IMR-90 (cell line): ENCODE data around the gene BCAS3. TPM values are rescaled to one million over a fixed set of nuclear protein-coding genes. Genes with fewer than 3 reads are reported as not detected.

Experiments used
- ATAC-seq: fragments of 200-7000 bp; cut with Tn5 transposase; 2 replicates; pipeline ENCODE4 v1.9.1; 2020; ENCODE audit warnings: low read depth, mild to moderate bottlenecking, moderate library complexity
- BruUV-seq: library from RNA; stranded (reverse); fragments of 400-500 nt; replicated peaks from 2 replicates; lab custom pipeline; 2021; lab: Mats Ljungman, UMichigan
- CTCF ChIA-PET: fragments of 300-600 bp; formaldehyde crosslinking; extraction: SDS; loops from one replicate; lab custom pipeline; 2021; ENCODE audit warnings: antibody characterized with exemption; lab: Yijun Ruan, JAX
- POLR2A ChIA-PET: fragments of 300-600 bp; sonication (Branson Sonifier 250); formaldehyde crosslinking; loops from one replicate; lab custom pipeline; 2022; ENCODE audit warnings: antibody characterized with exemption; ENCODE audit not compliant: unreplicated experiment; lab: Charles Lee
- DNase-seq: peaks from one replicate; pipeline ENCODE4 v3.0.0; 2013
- H2AFZ ChIP-seq: replicated peaks from 2 replicates; pipeline ENCODE3; 2013; ENCODE audit warnings: low read length, mild to moderate bottlenecking; ENCODE audit not compliant: poor library complexity
- H2AK5ac ChIP-seq: 2 replicates; pipeline ENCODE4 v1.6.1; 2013; ENCODE audit warnings: low read depth, low read length, inconsistent platforms
- H2AK9ac ChIP-seq: replicated peaks from 2 replicates; pipeline ENCODE3; 2013; ENCODE audit warnings: mild to moderate bottlenecking, low read depth, low read length, moderate library complexity; ENCODE audit not compliant: poor library complexity
- H2BK120ac ChIP-seq: 2 replicates; pipeline ENCODE4 v1.6.1; 2013; ENCODE audit warnings: low read depth, low read length, inconsistent platforms
- H2BK15ac ChIP-seq: 3 replicates; pipeline ENCODE4 v1.6.1; 2013; ENCODE audit warnings: low read depth, low read length, inconsistent platforms
- H2BK20ac ChIP-seq: 2 replicates; pipeline ENCODE4 v1.6.1; 2013; ENCODE audit warnings: low read depth, mild to moderate bottlenecking, inconsistent platforms, low read length, moderate library complexity
- H2BK5ac ChIP-seq: 2 replicates; pipeline ENCODE4 v1.6.1; 2013; ENCODE audit warnings: mild to moderate bottlenecking, low read depth, low read length, inconsistent platforms; ENCODE audit not compliant: poor library complexity, severe bottlenecking
- H3K14ac ChIP-seq: replicated peaks from 2 replicates; pipeline ENCODE4 v1.6.1; 2013; ENCODE audit warnings: low read depth, low read length, inconsistent platforms
- H3K18ac ChIP-seq: 2 replicates; pipeline ENCODE4 v1.6.1; 2013; ENCODE audit warnings: low read depth, low read length, control low read depth
- H3K23ac ChIP-seq: 2 replicates; pipeline ENCODE4 v1.6.1; 2013; ENCODE audit warnings: low read depth, low read length, inconsistent platforms
- H3K27ac ChIP-seq: 2 replicates; pipeline ENCODE4 v1.5.1; 2013; ENCODE audit warnings: mild to moderate bottlenecking, control low read depth, low read length; ENCODE audit not compliant: insufficient read depth
- H3K27me3 ChIP-seq: 2 replicates; pipeline ENCODE4 v1.6.1; 2013; ENCODE audit warnings: low read length; ENCODE audit not compliant: control insufficient read depth, insufficient read depth
- H3K36me3 ChIP-seq: 2 replicates; pipeline ENCODE4 v1.6.1; 2013; ENCODE audit warnings: low read length, mixed read lengths; ENCODE audit not compliant: control insufficient read depth, insufficient read depth
- H3K4ac ChIP-seq: 2 replicates; pipeline ENCODE4 v1.6.1; 2013; ENCODE audit warnings: low read depth, low read length, inconsistent platforms
- H3K4me1 ChIP-seq: 2 replicates; pipeline ENCODE4 v1.6.1; 2013; ENCODE audit warnings: low read length, mixed read lengths; ENCODE audit not compliant: control insufficient read depth, insufficient read depth
- H3K4me2 ChIP-seq: 2 replicates; pipeline ENCODE4 v1.6.1; 2013; ENCODE audit warnings: low read depth, mild to moderate bottlenecking, control low read depth, low read length, moderate library complexity
- H3K4me3 ChIP-seq: 2 replicates; pipeline ENCODE4 v1.5.1; 2013; ENCODE audit warnings: low read depth, mild to moderate bottlenecking, control low read depth, low read length, moderate library complexity; ENCODE audit not compliant: insufficient read depth
- H3K56ac ChIP-seq: 2 replicates; pipeline ENCODE4 v1.6.1; 2013; ENCODE audit warnings: low read length, inconsistent platforms; ENCODE audit not compliant: insufficient read depth; ENCODE audit errors: extremely low read depth
- H3K79me1 ChIP-seq, 2 experiments: 2 replicates each; pipeline ENCODE4 v1.6.1; 2013; ENCODE audit warnings: low read length in 2 of 2, inconsistent platforms in 1 of 2, low read depth in 1 of 2
- H3K9ac ChIP-seq: 2 replicates; pipeline ENCODE4 v1.6.1; 2013; ENCODE audit warnings: low read depth, low read length, control low read depth
- H3K9me1 ChIP-seq: 2 replicates; pipeline ENCODE4 v1.6.1; 2013; ENCODE audit warnings: low read length, inconsistent platforms; ENCODE audit not compliant: insufficient read depth
- H3K9me3 ChIP-seq: 2 replicates; pipeline ENCODE4 v1.6.1; 2013; ENCODE audit warnings: low read length; ENCODE audit not compliant: control insufficient read depth, insufficient read depth
- H4K20me1 ChIP-seq: 2 replicates; pipeline ENCODE4 v1.6.1; 2013; ENCODE audit warnings: low read length, inconsistent platforms; ENCODE audit not compliant: insufficient read depth
- H4K5ac ChIP-seq: 2 replicates; pipeline ENCODE4 v1.6.1; 2013; ENCODE audit warnings: mild to moderate bottlenecking, low read depth, low read length, control low read depth
- H4K8ac ChIP-seq, 2 experiments: 2 replicates each; pipeline ENCODE4 v1.6.1; 2013; ENCODE audit warnings: low read depth in 2 of 2, low read length in 2 of 2, control low read depth in 1 of 2, inconsistent platforms in 1 of 2
- H4K91ac ChIP-seq: 2 replicates; pipeline ENCODE4 v1.6.1; 2013; ENCODE audit warnings: low read depth, low read length, inconsistent platforms; ENCODE audit not compliant: insufficient read depth
- RCOR1 ChIP-seq: IDR thresholded peaks from 2 replicates; pipeline ENCODE4 v1.6.1; 2012; ENCODE audit warnings: mild to moderate bottlenecking, low read length, improper control_type of control experiment; ENCODE audit not compliant: insufficient replicate concordance
- WGBS, 2 experiments: methylation state at CpG; one replicate each; pipeline versions ENCODE4 v1.1.5 to v1.1.7; 2013; ENCODE audit warnings: missing lambda C conversion rate in 2 of 2; ENCODE audit not compliant: insufficient read length in 1 of 2; ENCODE audit errors: extremely low coverage in 2 of 2; 5-methylcytosine and 5-hydroxymethylcytosine counted together
- dilution Hi-C: fragments of 300-500 bp; cut with HindIII; formaldehyde crosslinking; loops from one replicate; pipeline ENCODE4 v1.14.3; 2018; ENCODE audit warnings: low sequenced_read_pairs; ENCODE audit not compliant: unreplicated experiment
- in situ Hi-C: fragments of 300-500 bp; cut with MboI; formaldehyde crosslinking; loops from 3 replicates; pipeline ENCODE4 v1.14.3; 2019; ENCODE audit warnings: low sequenced_read_pairs, inconsistent platforms, mixed read lengths
- intact Hi-C: fragments of 100-400 bp; cut with micrococcal nuclease; formaldehyde crosslinking; loops from 2 replicates; pipeline ENCODE4 v1.10.0; 2022
- polyA plus RNA-seq, 3 experiments: library from polyadenylated mRNA; depleted of rRNA; stranded (reverse); fragments of >200 nt; gene quantifications; 2 replicates each; pipeline ENCODE4 v1.2.3, GENCODE V29; 2012; ENCODE audit warnings: low replicate concordance in 1 of 3
- total RNA-seq: library from RNA; depleted of rRNA; stranded (reverse); fragments of >200 nt; gene quantifications from 2 replicates; pipeline ENCODE4 v1.2.3, GENCODE V29; 2012

BCAS3 gene
- total and polyA plus RNA-seq, 2 of the 4 experiments (the other 2 are of a cell fraction) = 6.3 to 27.1 TPM

GRCh38 chr17:61196799-61197198 lies 519.1 kb downstream of the BCAS3 start:
- Histone ChIP-seq H3K4ac (no peak overlapping the region), H3K27ac (no peak overlapping the region), H2BK20ac (no peak overlapping the region), H3K36me3 (no peaks in the 10 kb centered on the region), H4K8ac (peak overlapping the region in 1 of 2 experiments; percentile 49; a peak in 1 of 4 replicates), H4K91ac (no peak overlapping the region), H2BK15ac (0 out of 3 replicates have a peak overlapping the region, but pooled peaks have one; percentile 54), H3K27me3 (no peaks in the 10 kb centered on the region), H2AK9ac (no peak overlapping the region), H3K4me2 (peak overlapping the region; percentile 92), H3K9me1 (no peaks in the 10 kb centered on the region), H3K18ac (peak overlapping the region; percentile 68), H2AFZ (no peak overlapping the region), H4K5ac (no peak overlapping the region; the same call in 1 of the 2 replicates), H4K20me1 (no peaks in the 10 kb centered on the region), H3K23ac (no peak overlapping the region; the same call in 1 of the 2 replicates), H3K56ac (no peak overlapping the region), H3K9ac (no peak overlapping the region), H3K79me1 (no peaks in the 10 kb centered on the region), H2AK5ac (no peak overlapping the region), H3K9me3 (no peaks in the 10 kb centered on the region), H2BK120ac (peak overlapping the region; percentile 74; the same call in 1 of the 2 replicates), H3K4me1 (peaks cover 4% of the 10 kb centered on the region), H3K14ac (no peak overlapping the region), H2BK5ac (no peak overlapping the region), H3K4me3 (no peak overlapping the region)
- TF ChIP-seq RCOR1 = no peak
- in situ Hi-C loops = loop anchor here (5.0 kb wide), 1 partner anchor 34 kb away; no protein-coding TSS in a partner anchor
- DNase-seq (peak; percentile 9), ATAC-seq (no peak)
- no CpG with 5 or more reads among the region's 3 CpGs for WGBS, 2 experiments
- POLR2A ChIA-PET = no interaction called here
- intact Hi-C loops = loop anchor here (5.0 kb wide), 1 partner anchor 39 kb away; no protein-coding TSS in a partner anchor
- dilution Hi-C loops = no loop called here
- CTCF ChIA-PET = no interaction called here
- BruUV-seq = no TSS peak
